Stimulated activated CD4-positive, alpha-beta T cell treated with anti-CD3 and anti-CD28 coated beads, Interleukin-1b, Interleukin-23, amount 100 ng/mL, for 24 hours (primary cell): ENCODE measurements around the gene C5orf52.
"Not testable (repeated sequence)": the region's sequence is repeated elsewhere in the genome, so short reads cannot be mapped to it uniquely, and the experiment has no call there.

ENCODE experiments used
- DNase-seq, 4 experiments: peaks; one replicate each; pipeline ENCODE4 v3.0.0-alpha.2; 2020; ENCODE audit warnings: low read depth in 4 of 4, low spot score in 1 of 4

Gene C5orf52

GRCh38 chr5:157677931-157678330 lies 6.6 kb downstream of the C5orf52 start:
- no peak for DNase-seq

GRCh38 chr5:157679801-157680200 lies 8.5 kb downstream of the C5orf52 start:
- DNase-seq, result no peak

- DNase-seq, result no peak
These were observed 8.9 kb downstream of the C5orf52 start for GRCh38 chr5:157680239-157680638.

- DNase-seq, result no peak
These were observed 9.7 kb downstream of the C5orf52 start for GRCh38 chr5:157681048-157681447.

GRCh38 chr5:157682257-157682656 lies 10.9 kb downstream of the C5orf52 start:
- DNase-seq, result no peak

GRCh38 chr5:157686276-157687197 lies 15.2 kb downstream of the C5orf52 start:
- DNase-seq, result not testable (repeated sequence)

- DNase-seq, result no peak
These were observed 15.8 kb downstream of the C5orf52 start for GRCh38 chr5:157687198-157687554.

GRCh38 chr5:157689942-157690689 lies 18.8 kb downstream of the C5orf52 start:
- DNase-seq, result peak in 1 of 4 experiments; percentile 10

GRCh38 chr5:157690690-157691433 lies 19.5 kb downstream of the C5orf52 start:
- no peak for DNase-seq

GRCh38 chr5:157693816-157694215 lies 22.5 kb downstream of the C5orf52 start:
- not testable (repeated sequence) for DNase-seq

GRCh38 chr5:157696154-157696553 lies 24.8 kb downstream of the C5orf52 start:
- not testable (repeated sequence) for DNase-seq

- not testable (repeated sequence) for DNase-seq
These were observed 27.3 kb downstream of the C5orf52 start for GRCh38 chr5:157698674-157699073.

GRCh38 chr5:157703736-157704135 lies 32.4 kb downstream of the C5orf52 start:
- DNase-seq, result no peak

GRCh38 chr5:157708866-157709265 lies 37.5 kb downstream of the C5orf52 start:
- no peak for DNase-seq

GRCh38 chr5:157709346-157709745 lies 38.0 kb downstream of the C5orf52 start:
- DNase-seq, result no peak

- DNase-seq, result no peak
These were observed 39.1 kb downstream of the C5orf52 start for GRCh38 chr5:157710431-157710830.

GRCh38 chr5:157710882-157711281 lies 39.5 kb downstream of the C5orf52 start:
- DNase-seq, result no peak

GRCh38 chr5:157713830-157714595 lies 42.7 kb downstream of the C5orf52 start:
- no peak for DNase-seq

GRCh38 chr5:157714596-157714864 lies 43.2 kb downstream of the C5orf52 start:
- DNase-seq, result no peak

- no peak for DNase-seq
These were observed 47.2 kb downstream of the C5orf52 start for GRCh38 chr5:157718519-157718918.

- DNase-seq, result no peak
These were observed 47.9 kb downstream of the C5orf52 start for GRCh38 chr5:157719245-157719644.
